ENCODE measurements around the gene PMPCA.

The PMPCA gene

GRCh38 chr9:136451221-136451877, 40.9 kb downstream of the PMPCA start:
- H3K36me3 ChIP-seq, result peaks cover 77% of the 10 kb centered on the region
- H3K9me3 ChIP-seq (ENCODE audit: severe bottlenecking), result no peaks in the 10 kb centered on the region
- H3K27me3 ChIP-seq (ENCODE audit: insufficient read depth, low read depth, severe bottlenecking), result no peaks in the 10 kb centered on the region
- H3K4me3 ChIP-seq (ENCODE audit: low read depth, low read length), result no peak overlapping the region
- no peak overlapping the region for H3K27ac ChIP-seq
- TF ChIP-seq, protein P1, sequence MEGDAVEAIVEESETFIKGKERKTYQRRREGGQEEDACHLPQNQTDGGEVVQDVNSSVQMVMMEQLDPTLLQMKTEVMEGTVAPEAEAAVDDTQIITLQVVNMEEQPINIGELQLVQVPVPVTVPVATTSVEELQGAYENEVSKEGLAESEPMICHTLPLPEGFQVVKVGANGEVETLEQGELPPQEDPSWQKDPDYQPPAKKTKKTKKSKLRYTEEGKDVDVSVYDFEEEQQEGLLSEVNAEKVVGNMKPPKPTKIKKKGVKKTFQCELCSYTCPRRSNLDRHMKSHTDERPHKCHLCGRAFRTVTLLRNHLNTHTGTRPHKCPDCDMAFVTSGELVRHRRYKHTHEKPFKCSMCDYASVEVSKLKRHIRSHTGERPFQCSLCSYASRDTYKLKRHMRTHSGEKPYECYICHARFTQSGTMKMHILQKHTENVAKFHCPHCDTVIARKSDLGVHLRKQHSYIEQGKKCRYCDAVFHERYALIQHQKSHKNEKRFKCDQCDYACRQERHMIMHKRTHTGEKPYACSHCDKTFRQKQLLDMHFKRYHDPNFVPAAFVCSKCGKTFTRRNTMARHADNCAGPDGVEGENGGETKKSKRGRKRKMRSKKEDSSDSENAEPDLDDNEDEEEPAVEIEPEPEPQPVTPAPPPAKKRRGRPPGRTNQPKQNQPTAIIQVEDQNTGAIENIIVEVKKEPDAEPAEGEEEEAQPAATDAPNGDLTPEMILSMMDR (IDR thresholded peaks at IDR 0.05; ENCODE audit: low read depth, low read length), result no peak
- no peak for DNase-seq

DNA sequence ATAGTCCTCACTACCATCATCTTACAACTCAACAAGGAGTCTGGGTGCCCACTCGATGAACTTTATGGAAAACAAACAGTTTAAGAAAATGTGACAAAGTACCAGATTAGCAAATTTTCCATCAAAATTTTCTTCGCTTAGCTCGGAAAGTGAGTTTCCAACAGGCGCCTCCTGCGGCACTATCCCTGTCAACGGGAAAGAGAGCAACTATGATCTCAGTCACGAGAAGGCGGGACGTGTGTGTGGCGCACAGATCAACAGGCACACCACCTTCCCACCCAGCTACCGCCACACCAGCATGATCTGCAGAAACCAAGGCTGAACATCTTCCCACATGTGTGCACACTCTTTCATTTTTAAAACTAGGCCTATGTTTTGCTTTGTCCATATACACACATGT, 42.9 kb downstream of the PMPCA start:
- no peak for DNase-seq
- Histone ChIP-seq H3K27me3 (ENCODE audit: insufficient read depth, low read depth, severe bottlenecking) (no peaks in the 10 kb centered on the region), H3K36me3 (peaks cover 81% of the 10 kb centered on the region), H3K27ac (no peak overlapping the region), H3K4me3 (ENCODE audit: low read depth, low read length) (no peak overlapping the region), H3K9me3 (ENCODE audit: severe bottlenecking) (no peaks in the 10 kb centered on the region)
- TF ChIP-seq, protein P1 (IDR thresholded peaks at IDR 0.05; ENCODE audit: low read depth, low read length), result no peak

GRCh38 chr9:136454026-136454796, 43.8 kb downstream of the PMPCA start:
- no peaks in the 10 kb centered on the region for H3K27me3 ChIP-seq (ENCODE audit: insufficient read depth, low read depth, severe bottlenecking)
- H3K36me3 ChIP-seq, result peaks cover 89% of the 10 kb centered on the region
- DNase-seq, result no peak
- no peaks in the 10 kb centered on the region for H3K9me3 ChIP-seq (ENCODE audit: severe bottlenecking)
- H3K4me3 ChIP-seq (ENCODE audit: low read depth, low read length), result no peak overlapping the region
- no peak overlapping the region for H3K27ac ChIP-seq
- TF ChIP-seq, protein P1 (IDR thresholded peaks at IDR 0.05; ENCODE audit: low read depth, low read length), result no peak

GRCh38 chr9:136455043-136456002, 44.9 kb downstream of the PMPCA start:
- Histone ChIP-seq H3K27me3 (ENCODE audit: insufficient read depth, low read depth, severe bottlenecking) (no peaks in the 10 kb centered on the region), H3K9me3 (ENCODE audit: severe bottlenecking) (no peaks in the 10 kb centered on the region), H3K36me3 (peaks cover 90% of the 10 kb centered on the region), H3K4me3 (ENCODE audit: low read depth, low read length) (no peak overlapping the region), H3K27ac (no peak overlapping the region)
- TF ChIP-seq, protein P1 (IDR thresholded peaks at IDR 0.05; ENCODE audit: low read depth, low read length), result no peak
- DNase-seq, result no peak

GRCh38 chr9:136456258-136456657, 45.8 kb downstream of the PMPCA start:
- H3K9me3 ChIP-seq (ENCODE audit: severe bottlenecking), result no peaks in the 10 kb centered on the region
- no peak for DNase-seq
- H3K27ac ChIP-seq, result no peak overlapping the region
- H3K36me3 ChIP-seq, result peaks cover 91% of the 10 kb centered on the region
- H3K27me3 ChIP-seq (ENCODE audit: insufficient read depth, low read depth, severe bottlenecking), result no peaks in the 10 kb centered on the region
- TF ChIP-seq, protein P1 (IDR thresholded peaks at IDR 0.05; ENCODE audit: low read depth, low read length), result no peak
- no peak overlapping the region for H3K4me3 ChIP-seq (ENCODE audit: low read depth, low read length)

Data from WERI-Rb-1 (cell line).